ENCODE measurements around the gene CALML6.

Gene CALML6

GRCh38 chr1:1898246-1898933 lies 16.7 kb upstream of the CALML6 start:
- no peaks in the 10 kb centered on the region for H3K4me1 ChIP-seq (ENCODE audit: control insufficient read depth in 1 of 2, insufficient read depth in 1 of 2, low read depth in 1 of 2, low read length in 1 of 2)
- no peak overlapping the region for H3K27ac ChIP-seq
- no peaks in the 10 kb centered on the region for H3K36me3 ChIP-seq
- no peaks in the 10 kb centered on the region for H3K9me3 ChIP-seq
- H3K4me3 ChIP-seq (ENCODE audit: low read depth in 1 of 2, low read length in 1 of 2) = no peak overlapping the region
- peaks cover 65% of the 10 kb centered on the region for H3K27me3 ChIP-seq
- TF ChIP-seq CTCF (IDR thresholded peaks at IDR 0.05) = no peak

GRCh38 chr1:1899266-1899966 lies 15.6 kb upstream of the CALML6 start:
- no peak overlapping the region for H3K4me3 ChIP-seq (ENCODE audit: low read depth in 1 of 2, low read length in 1 of 2)
- no peak for TF ChIP-seq CTCF (IDR thresholded peaks at IDR 0.05)
- no peaks in the 10 kb centered on the region for H3K4me1 ChIP-seq (ENCODE audit: control insufficient read depth in 1 of 2, insufficient read depth in 1 of 2, low read depth in 1 of 2, low read length in 1 of 2)
- no peak overlapping the region for H3K27ac ChIP-seq
- H3K9me3 ChIP-seq = no peaks in the 10 kb centered on the region
- no peaks in the 10 kb centered on the region for H3K36me3 ChIP-seq
- H3K27me3 ChIP-seq = peaks cover 58% of the 10 kb centered on the region

- H3K27me3 ChIP-seq = peaks cover 53% of the 10 kb centered on the region
- H3K36me3 ChIP-seq = no peaks in the 10 kb centered on the region
- H3K4me1 ChIP-seq (ENCODE audit: control insufficient read depth in 1 of 2, insufficient read depth in 1 of 2, low read depth in 1 of 2, low read length in 1 of 2) = no peaks in the 10 kb centered on the region
- TF ChIP-seq CTCF (IDR thresholded peaks at IDR 0.05) = no peak
- H3K9me3 ChIP-seq = no peaks in the 10 kb centered on the region
- no peak overlapping the region for H3K27ac ChIP-seq
- no peak overlapping the region for H3K4me3 ChIP-seq (ENCODE audit: low read depth in 1 of 2, low read length in 1 of 2)
These were observed 15.1 kb upstream of the CALML6 start for GRCh38 chr1:1899967-1900327.

GRCh38 chr1:1900883-1901640 lies 14.0 kb upstream of the CALML6 start:
- Histone ChIP-seq H3K4me3 (ENCODE audit: low read depth in 1 of 2, low read length in 1 of 2) (no peak overlapping the region), H3K27ac (no peak overlapping the region), H3K4me1 (ENCODE audit: control insufficient read depth in 1 of 2, insufficient read depth in 1 of 2, low read depth in 1 of 2, low read length in 1 of 2) (peaks cover 0 to under 1% of the 10 kb centered on the region in 2 experiments), H3K27me3 (peaks cover 42% of the 10 kb centered on the region), H3K9me3 (no peaks in the 10 kb centered on the region), H3K36me3 (no peaks in the 10 kb centered on the region)
- no peak for TF ChIP-seq CTCF (IDR thresholded peaks at IDR 0.05)

- H3K36me3 ChIP-seq = no peaks in the 10 kb centered on the region
- no peak overlapping the region for H3K4me3 ChIP-seq (ENCODE audit: low read depth in 1 of 2, low read length in 1 of 2)
- peaks cover 35% of the 10 kb centered on the region for H3K27me3 ChIP-seq
- H3K9me3 ChIP-seq = no peaks in the 10 kb centered on the region
- no peak for TF ChIP-seq CTCF (IDR thresholded peaks at IDR 0.05)
- no peak overlapping the region for H3K27ac ChIP-seq
- peaks cover 0 to 5% of the 10 kb centered on the region in 2 experiments for H3K4me1 ChIP-seq (ENCODE audit: control insufficient read depth in 1 of 2, insufficient read depth in 1 of 2, low read depth in 1 of 2, low read length in 1 of 2)
These were observed 13.3 kb upstream of the CALML6 start for GRCh38 chr1:1901641-1902294.
